Loucy (cell line): ENCODE results near the gene AKR7A2.

Experiments
- H2AFZ ChIP-seq: fragments of 200-600 bp; sonication (generic); 2 replicates; pipeline ENCODE4 v1.6.0; 2016; ENCODE audit warnings: antibody characterized with exemption, mild to moderate bottlenecking, low read length, moderate library complexity
- H3F3A ChIP-seq: fragments of 200-600 bp; 2 replicates; pipeline ENCODE4 v1.6.0; 2016; ENCODE audit warnings: antibody characterized with exemption, low read depth, mild to moderate bottlenecking
- H3K27me3 ChIP-seq: fragments of 200-600 bp; sonication (generic); 2 replicates; pipeline ENCODE4 v1.6.1; 2014; ENCODE audit warnings: low read length, mild to moderate bottlenecking; ENCODE audit not compliant: insufficient read depth, poor library complexity, severe bottlenecking
- H3K36me3 ChIP-seq: fragments of 200-600 bp; sonication (generic); 2 replicates; pipeline ENCODE4 v1.6.1; 2016; ENCODE audit warnings: low read length; ENCODE audit not compliant: insufficient read depth
- H3K4me1 ChIP-seq: fragments of 200-600 bp; sonication (generic); 2 replicates; pipeline ENCODE4 v1.5.1; 2014; ENCODE audit warnings: low read length, mild to moderate bottlenecking; ENCODE audit not compliant: insufficient read depth, poor library complexity, severe bottlenecking
- H3K4me2 ChIP-seq: fragments of 200-600 bp; sonication (generic); 2 replicates; pipeline ENCODE4 v1.6.0; 2014; ENCODE audit warnings: antibody characterized with exemption, low read length, low read depth, mild to moderate bottlenecking; ENCODE audit not compliant: poor library complexity, severe bottlenecking
- H3K4me3 ChIP-seq: fragments of 200-600 bp; sonication (generic); 2 replicates; pipeline ENCODE4 v1.5.1; 2014; ENCODE audit warnings: low read length, mild to moderate bottlenecking, mixed read lengths; ENCODE audit not compliant: poor library complexity, severe bottlenecking
- H3K79me2 ChIP-seq: fragments of 200-600 bp; sonication (generic); 2 replicates; pipeline ENCODE4 v1.6.1; 2014; ENCODE audit warnings: low read length; ENCODE audit not compliant: insufficient read depth
- H3K9ac ChIP-seq: fragments of 200-600 bp; sonication (generic); 2 replicates; pipeline ENCODE4 v1.6.0; 2014; ENCODE audit warnings: mild to moderate bottlenecking, low read depth, low read length, moderate library complexity; ENCODE audit not compliant: poor library complexity, severe bottlenecking
- H3K9me2 ChIP-seq: fragments of 200-600 bp; sonication (generic); replicated peaks from 2 replicates; pipeline ENCODE4 v1.6.1; 2016; ENCODE audit warnings: low read depth, low read length, mixed read lengths
- H3K9me3 ChIP-seq: fragments of 200-600 bp; sonication (generic); 2 replicates; pipeline ENCODE4 v1.6.1; 2014; ENCODE audit warnings: mild to moderate bottlenecking, antibody characterized with exemption, low read length, low read depth; ENCODE audit not compliant: insufficient read depth
- H4K20me1 ChIP-seq: fragments of 200-600 bp; sonication (generic); 2 replicates; pipeline ENCODE4 v1.6.0; 2014; ENCODE audit warnings: antibody characterized with exemption, low read length, mild to moderate bottlenecking; ENCODE audit not compliant: insufficient read depth, poor library complexity, severe bottlenecking
- CTCF ChIP-seq: fragments of 200-600 bp; sonication (generic); conservative IDR thresholded peaks from 2 replicates; pipeline ENCODE4 v1.5.1; 2014; ENCODE audit warnings: mild to moderate bottlenecking, antibody characterized with exemption, low read length
- EZH2phosphoT487 ChIP-seq: fragments of 200-600 bp; IDR thresholded peaks from 2 replicates; pipeline ENCODE4 v1.6.1; 2018; ENCODE audit warnings: antibody characterized with exemption, mild to moderate bottlenecking, moderate library complexity, borderline replicate concordance

Gene AKR7A2

GRCh38 chr1:19313636-19313959 lies 1.7 kb upstream of the AKR7A2 start:
- H3K9ac ChIP-seq, result peak overlapping the region; percentile 90
- peak overlapping the region; percentile 98 for H3K4me3 ChIP-seq
- no peak for TF ChIP-seq EZH2phosphoT487
- no peak for TF ChIP-seq CTCF
- no peaks in the 10 kb centered on the region for H3K9me2 ChIP-seq
- H3F3A ChIP-seq, result no peaks in the 10 kb centered on the region
- H4K20me1 ChIP-seq, result peaks cover 7% of the 10 kb centered on the region
- peaks cover 57% of the 10 kb centered on the region for H3K4me1 ChIP-seq
- H3K79me2 ChIP-seq, result peaks cover 53% of the 10 kb centered on the region
- no peak overlapping the region for H2AFZ ChIP-seq
- no peaks in the 10 kb centered on the region for H3K36me3 ChIP-seq
- H3K4me2 ChIP-seq, result peak overlapping the region; percentile 89
- no peaks in the 10 kb centered on the region for H3K9me3 ChIP-seq
- H3K27me3 ChIP-seq, result no peaks in the 10 kb centered on the region

- no peaks in the 10 kb centered on the region for H3K9me2 ChIP-seq
- H2AFZ ChIP-seq, result peak overlapping the region; percentile 83
- no peaks in the 10 kb centered on the region for H3K36me3 ChIP-seq
- peak overlapping the region; percentile 90 for H3K9ac ChIP-seq
- no peaks in the 10 kb centered on the region for H3K27me3 ChIP-seq
- H3K79me2 ChIP-seq, result peaks cover 53% of the 10 kb centered on the region
- H3K4me3 ChIP-seq, result peak overlapping the region; percentile 98
- H3F3A ChIP-seq, result no peaks in the 10 kb centered on the region
- H4K20me1 ChIP-seq, result peaks cover 7% of the 10 kb centered on the region
- H3K4me2 ChIP-seq, result peak overlapping the region; percentile 89
- no peaks in the 10 kb centered on the region for H3K9me3 ChIP-seq
- H3K4me1 ChIP-seq, result peaks cover 57% of the 10 kb centered on the region
- TF ChIP-seq CTCF (no peak), EZH2phosphoT487 (no peak)
These were observed 1.1 kb upstream of the AKR7A2 start for GRCh38 chr1:19312782-19313635.

GRCh38 chr1:19311503-19311930 lies 427 bp downstream of the AKR7A2 start:
- Histone ChIP-seq H2AFZ (peak overlapping the region; percentile 92), H3K36me3 (no peaks in the 10 kb centered on the region; the same call in 1 of the 2 replicates)
- TF ChIP-seq CTCF, result no peak
- no peak for TF ChIP-seq EZH2phosphoT487

More at GRCh38 chr1:19311503-19311930, 427 bp downstream of the AKR7A2 start:
- Histone ChIP-seq H3F3A (no peaks in the 10 kb centered on the region), H3K4me1 (peaks cover 49% of the 10 kb centered on the region), H3K27me3 (no peaks in the 10 kb centered on the region), H3K9ac (peak overlapping the region; percentile 93), H3K9me2 (no peaks in the 10 kb centered on the region), H3K4me3 (peak overlapping the region; percentile 98), H3K79me2 (peaks cover 53% of the 10 kb centered on the region), H4K20me1 (peaks cover 7% of the 10 kb centered on the region), H3K4me2 (peak overlapping the region; percentile 100), H3K9me3 (no peaks in the 10 kb centered on the region)
